AG10803 (cell line): ENCODE results near the gene GLRX5.

Experiments
- DNase-seq: peaks from one replicate; pipeline ENCODE4 v3.0.0; 2010; ENCODE audit warnings: low read depth
- H3K4me3 ChIP-seq: 2 replicates; pipeline ENCODE4 v1.5.1; 2011; ENCODE audit warnings: mild to moderate bottlenecking, low read length, control low read depth
- CTCF ChIP-seq: conservative IDR thresholded peaks from 2 replicates; pipeline ENCODE4 v1.5.1; 2011; ENCODE audit warnings: mild to moderate bottlenecking, low read length, control low read depth, inconsistent platforms

The GLRX5 gene

GRCh38 chr14:95534299-95535225 lies at the start of gene GLRX5:
Gene GLRX5, plus strand, starts transcription at chr14:95535050. Its CDS starts 40 bp downstream, at chr14:95535090.
- no peak for TF ChIP-seq CTCF
- H3K4me3 ChIP-seq: peak within 1 kb of the TSS; percentile 83
- DNase-seq: peak; percentile 100

- DNase-seq: no peak
- no peak overlapping the region for H3K4me3 ChIP-seq
- no peak for TF ChIP-seq CTCF
Observed at GRCh38 chr14:95485222-95485819, 49.5 kb upstream of the GLRX5 start.

- DNase-seq: no peak
- TF ChIP-seq CTCF: no peak
- H3K4me3 ChIP-seq: no peak overlapping the region
Observed at GRCh38 chr14:95486875-95487668, 47.8 kb upstream of the GLRX5 start.

GRCh38 chr14:95487669-95488084 lies 47.2 kb upstream of the GLRX5 start:
- no peak for TF ChIP-seq CTCF
- DNase-seq: no peak
- H3K4me3 ChIP-seq: no peak overlapping the region

- no peak overlapping the region for H3K4me3 ChIP-seq
- no peak for TF ChIP-seq CTCF
- DNase-seq: peak; percentile 67
Observed at GRCh38 chr14:95488376-95489213, 46.3 kb upstream of the GLRX5 start.
